Neural cell (in vitro differentiated cells): ENCODE results near the gene BRAF. TPM values are rescaled to one million over a fixed set of nuclear protein-coding genes. Genes with fewer than 3 reads are reported as not detected.

ENCODE experiments used
- H2AFZ ChIP-seq: fragments of 200-600, 300-800 bp; sonication (generic), shearing (Covaris generic); 2 replicates; pipeline ENCODE4 v1.6.0; 2014; ENCODE audit warnings: low read depth, mild to moderate bottlenecking, antibody characterized with exemption, low read length, moderate library complexity
- H3F3A ChIP-seq: fragments of 200-600 bp; shearing (Covaris generic); 2 replicates; pipeline ENCODE4 v1.6.1; 2016; ENCODE audit warnings: mild to moderate bottlenecking, moderate library complexity, mixed read lengths, antibody characterized with exemption, low read length; ENCODE audit not compliant: insufficient read depth, poor library complexity, severe bottlenecking
- H3K27ac ChIP-seq: fragments of 200-600, 300-800 bp; sonication (generic), shearing (Covaris generic); 2 replicates; pipeline ENCODE4 v1.5.1; 2014; ENCODE audit warnings: mild to moderate bottlenecking, low read length, moderate library complexity
- H3K27me3 ChIP-seq: fragments of 300-800, 200-600 bp; sonication (generic), shearing (Covaris generic); 2 replicates; pipeline ENCODE4 v1.6.0; 2014; ENCODE audit warnings: mild to moderate bottlenecking, low read depth, low read length, moderate library complexity; ENCODE audit not compliant: insufficient read depth
- H3K36me3 ChIP-seq: fragments of 300-800, 200-600 bp; sonication (generic), shearing (Covaris generic); 2 replicates; pipeline ENCODE4 v1.5.1; 2014; ENCODE audit warnings: mild to moderate bottlenecking, antibody characterized with exemption, low read length, moderate library complexity; ENCODE audit not compliant: insufficient read depth
- H3K4me2 ChIP-seq: fragments of 300-800, 200-600 bp; sonication (generic), shearing (Covaris generic); 2 replicates; pipeline ENCODE4 v1.6.0; 2014; ENCODE audit warnings: mild to moderate bottlenecking, low read length
- H3K4me3 ChIP-seq: fragments of 300-800, 200-600 bp; sonication (generic), shearing (Covaris generic); 2 replicates; pipeline ENCODE4 v1.5.1; 2014; ENCODE audit warnings: mild to moderate bottlenecking, low read length, moderate library complexity
- H3K79me2 ChIP-seq: fragments of 200-600 bp; shearing (Covaris generic); replicated peaks from 2 replicates; pipeline ENCODE4 v1.6.0; 2014; ENCODE audit warnings: mild to moderate bottlenecking, low read length, moderate library complexity; ENCODE audit not compliant: insufficient read depth
- H3K9ac ChIP-seq: fragments of 300-800, 200-600 bp; sonication (generic), shearing (Covaris generic); 2 replicates; pipeline ENCODE4 v1.6.1; 2016; ENCODE audit warnings: mild to moderate bottlenecking, low read length, mixed read lengths
- H3K9me2 ChIP-seq: fragments of 200-600 bp; shearing (Covaris generic); 2 replicates; pipeline ENCODE4 v1.6.1; 2016; ENCODE audit warnings: mild to moderate bottlenecking, low read length, mixed read lengths; ENCODE audit not compliant: insufficient read depth
- H3K9me3 ChIP-seq: fragments of 200-600, 300-800 bp; sonication (generic), shearing (Covaris generic); 2 replicates; pipeline ENCODE4 v1.6.1; 2016; ENCODE audit warnings: mild to moderate bottlenecking, mixed run types, low read length, moderate library complexity, mixed read lengths
- H4K20me1 ChIP-seq: fragments of 200-600 bp; shearing (Covaris generic); 2 replicates; pipeline ENCODE4 v1.6.1; 2016; ENCODE audit warnings: mild to moderate bottlenecking, mixed run types; ENCODE audit not compliant: insufficient read depth
- EP300 ChIP-seq: fragments of 450-650 bp; conservative IDR thresholded peaks from 2 replicates; pipeline ENCODE4 v1.6.1; 2014; ENCODE audit warnings: antibody characterized with exemption, mild to moderate bottlenecking, moderate library complexity; ENCODE audit not compliant: poor library complexity, severe bottlenecking
- EZH2 ChIP-seq: fragments of 200-600, 300-800 bp; shearing (Covaris generic), sonication (generic); IDR thresholded peaks from 2 replicates; pipeline ENCODE4 v1.6.1; 2014; ENCODE audit warnings: antibody characterized with exemption, low read length, borderline replicate concordance, mild to moderate bottlenecking; ENCODE audit not compliant: insufficient read depth, poor library complexity, severe bottlenecking
- MXI1 ChIP-seq: fragments of 450-650 bp; conservative IDR thresholded peaks from 2 replicates; pipeline ENCODE4 v1.6.1; 2014; ENCODE audit warnings: antibody characterized with exemption, mild to moderate bottlenecking; ENCODE audit not compliant: poor library complexity, severe bottlenecking
- POLR2AphosphoS5 ChIP-seq: IDR thresholded peaks from 2 replicates; pipeline ENCODE4 v1.6.1; 2012
- RAD21 ChIP-seq: fragments of 450-650 bp; conservative IDR thresholded peaks from 2 replicates; pipeline ENCODE4 v1.6.1; 2014; ENCODE audit warnings: antibody characterized with exemption, mild to moderate bottlenecking, moderate library complexity
- SMC3 ChIP-seq: fragments of 450-650 bp; conservative IDR thresholded peaks from 2 replicates; pipeline ENCODE4 v1.6.1; 2014; ENCODE audit warnings: antibody characterized with exemption, mild to moderate bottlenecking, moderate library complexity; ENCODE audit not compliant: poor library complexity
- TAF1 ChIP-seq: IDR thresholded peaks from 2 replicates; pipeline ENCODE4 v1.6.1; 2012; ENCODE audit warnings: low read depth
- polyA plus RNA-seq: library from polyadenylated mRNA; depleted of rRNA; stranded (reverse); fragments of >200 nt; gene quantifications from 2 replicates; pipeline ENCODE4 v1.2.3, GENCODE V29; 2014
- TF ChIP-seq, protein P1 (sequence below): IDR thresholded peaks from 2 replicates; pipeline ENCODE4 v1.6.1; 2012; ENCODE audit warnings: borderline replicate concordance
- TF ChIP-seq, protein P2 (sequence below): fragments of 450-650 bp; IDR thresholded peaks from 2 replicates; pipeline ENCODE4 v1.5.1; 2014; ENCODE audit warnings: antibody characterized with exemption, mild to moderate bottlenecking, moderate library complexity; ENCODE audit not compliant: poor library complexity, severe bottlenecking

BRAF gene
- polyA plus RNA-seq, 1 donor from 2014 or later = 31.7 TPM

DNA sequence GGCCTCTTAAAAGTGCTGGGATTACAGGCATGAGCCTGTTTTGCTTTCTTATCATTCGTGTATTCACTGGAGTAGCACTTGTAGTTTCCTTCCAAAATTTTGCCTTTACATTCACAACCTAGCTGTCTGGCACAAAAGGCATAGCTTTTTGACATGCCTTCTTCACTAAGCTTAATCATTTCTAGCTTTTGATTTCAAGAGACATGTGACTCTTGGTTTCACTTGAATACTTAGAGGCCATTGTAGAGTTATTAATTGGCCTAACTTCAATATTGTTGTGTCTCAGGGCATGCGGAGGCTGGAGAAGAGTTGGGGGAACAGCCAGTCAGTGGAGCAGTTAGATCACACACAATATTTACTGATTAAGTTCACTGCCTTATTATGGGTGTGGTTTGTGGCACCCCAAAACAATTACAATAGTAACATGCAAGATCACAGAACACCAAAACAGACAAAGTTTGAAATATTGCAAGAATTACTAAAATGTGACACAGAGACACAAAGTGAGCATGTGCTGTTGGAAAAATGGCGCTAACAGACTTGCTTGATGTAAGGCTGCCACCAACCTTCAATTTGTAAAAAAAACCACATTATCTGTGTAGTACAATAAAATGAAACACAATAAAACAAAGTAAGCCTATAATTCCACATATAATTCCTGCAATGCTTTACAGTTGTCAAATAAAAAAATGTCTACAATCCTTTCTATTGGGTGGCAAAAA is 43.1 kb downstream of the BRAF start:
- no peak for TF ChIP-seq EP300
- TF ChIP-seq MXI1 = no peak
- TF ChIP-seq POLR2AphosphoS5 = no peak
- TF ChIP-seq, protein P1, sequence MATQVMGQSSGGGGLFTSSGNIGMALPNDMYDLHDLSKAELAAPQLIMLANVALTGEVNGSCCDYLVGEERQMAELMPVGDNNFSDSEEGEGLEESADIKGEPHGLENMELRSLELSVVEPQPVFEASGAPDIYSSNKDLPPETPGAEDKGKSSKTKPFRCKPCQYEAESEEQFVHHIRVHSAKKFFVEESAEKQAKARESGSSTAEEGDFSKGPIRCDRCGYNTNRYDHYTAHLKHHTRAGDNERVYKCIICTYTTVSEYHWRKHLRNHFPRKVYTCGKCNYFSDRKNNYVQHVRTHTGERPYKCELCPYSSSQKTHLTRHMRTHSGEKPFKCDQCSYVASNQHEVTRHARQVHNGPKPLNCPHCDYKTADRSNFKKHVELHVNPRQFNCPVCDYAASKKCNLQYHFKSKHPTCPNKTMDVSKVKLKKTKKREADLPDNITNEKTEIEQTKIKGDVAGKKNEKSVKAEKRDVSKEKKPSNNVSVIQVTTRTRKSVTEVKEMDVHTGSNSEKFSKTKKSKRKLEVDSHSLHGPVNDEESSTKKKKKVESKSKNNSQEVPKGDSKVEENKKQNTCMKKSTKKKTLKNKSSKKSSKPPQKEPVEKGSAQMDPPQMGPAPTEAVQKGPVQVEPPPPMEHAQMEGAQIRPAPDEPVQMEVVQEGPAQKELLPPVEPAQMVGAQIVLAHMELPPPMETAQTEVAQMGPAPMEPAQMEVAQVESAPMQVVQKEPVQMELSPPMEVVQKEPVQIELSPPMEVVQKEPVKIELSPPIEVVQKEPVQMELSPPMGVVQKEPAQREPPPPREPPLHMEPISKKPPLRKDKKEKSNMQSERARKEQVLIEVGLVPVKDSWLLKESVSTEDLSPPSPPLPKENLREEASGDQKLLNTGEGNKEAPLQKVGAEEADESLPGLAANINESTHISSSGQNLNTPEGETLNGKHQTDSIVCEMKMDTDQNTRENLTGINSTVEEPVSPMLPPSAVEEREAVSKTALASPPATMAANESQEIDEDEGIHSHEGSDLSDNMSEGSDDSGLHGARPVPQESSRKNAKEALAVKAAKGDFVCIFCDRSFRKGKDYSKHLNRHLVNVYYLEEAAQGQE = no peak
- no peak for TF ChIP-seq RAD21
- TF ChIP-seq SMC3 = no peak
- TF ChIP-seq TAF1 = no peak
- no peak for TF ChIP-seq EZH2
- TF ChIP-seq, protein P2, sequence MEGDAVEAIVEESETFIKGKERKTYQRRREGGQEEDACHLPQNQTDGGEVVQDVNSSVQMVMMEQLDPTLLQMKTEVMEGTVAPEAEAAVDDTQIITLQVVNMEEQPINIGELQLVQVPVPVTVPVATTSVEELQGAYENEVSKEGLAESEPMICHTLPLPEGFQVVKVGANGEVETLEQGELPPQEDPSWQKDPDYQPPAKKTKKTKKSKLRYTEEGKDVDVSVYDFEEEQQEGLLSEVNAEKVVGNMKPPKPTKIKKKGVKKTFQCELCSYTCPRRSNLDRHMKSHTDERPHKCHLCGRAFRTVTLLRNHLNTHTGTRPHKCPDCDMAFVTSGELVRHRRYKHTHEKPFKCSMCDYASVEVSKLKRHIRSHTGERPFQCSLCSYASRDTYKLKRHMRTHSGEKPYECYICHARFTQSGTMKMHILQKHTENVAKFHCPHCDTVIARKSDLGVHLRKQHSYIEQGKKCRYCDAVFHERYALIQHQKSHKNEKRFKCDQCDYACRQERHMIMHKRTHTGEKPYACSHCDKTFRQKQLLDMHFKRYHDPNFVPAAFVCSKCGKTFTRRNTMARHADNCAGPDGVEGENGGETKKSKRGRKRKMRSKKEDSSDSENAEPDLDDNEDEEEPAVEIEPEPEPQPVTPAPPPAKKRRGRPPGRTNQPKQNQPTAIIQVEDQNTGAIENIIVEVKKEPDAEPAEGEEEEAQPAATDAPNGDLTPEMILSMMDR = no peak
- no peaks in the 10 kb centered on the region for H3K9me3 ChIP-seq
- no peaks in the 10 kb centered on the region for H3F3A ChIP-seq
- H3K9ac ChIP-seq = no peak overlapping the region
- no peak overlapping the region for H3K27ac ChIP-seq
- no peak overlapping the region for H3K4me2 ChIP-seq
- no peaks in the 10 kb centered on the region for H3K27me3 ChIP-seq
- no peak overlapping the region for H2AFZ ChIP-seq
- no peaks in the 10 kb centered on the region for H3K9me2 ChIP-seq
- no peaks in the 10 kb centered on the region for H4K20me1 ChIP-seq
- no peaks in the 10 kb centered on the region for H3K36me3 ChIP-seq
- peaks cover 63% of the 10 kb centered on the region for H3K79me2 ChIP-seq
- no peak overlapping the region for H3K4me3 ChIP-seq

DNA sequence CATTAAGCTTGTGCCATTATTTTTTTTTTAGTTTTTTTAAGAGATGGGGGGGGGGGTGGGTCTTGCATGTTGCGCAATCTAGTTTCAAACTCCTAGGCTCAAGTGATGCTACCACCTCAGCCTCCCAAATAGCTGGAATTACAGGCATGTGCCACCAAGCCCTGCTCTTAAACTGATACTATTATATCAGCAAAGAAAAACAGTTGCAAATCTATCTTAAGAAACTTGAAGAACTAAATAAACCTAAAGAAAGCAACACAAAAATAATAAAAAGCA is 47.5 kb downstream of the BRAF start:
- no peaks in the 10 kb centered on the region for H3F3A ChIP-seq
- H4K20me1 ChIP-seq = no peaks in the 10 kb centered on the region
- no peak overlapping the region for H3K27ac ChIP-seq
- no peaks in the 10 kb centered on the region for H3K27me3 ChIP-seq
- no peaks in the 10 kb centered on the region for H3K36me3 ChIP-seq
- no peak overlapping the region for H3K9ac ChIP-seq
- no peaks in the 10 kb centered on the region for H3K9me2 ChIP-seq
- no peak overlapping the region for H2AFZ ChIP-seq
- no peak overlapping the region for H3K4me3 ChIP-seq
- H3K9me3 ChIP-seq = no peaks in the 10 kb centered on the region
- peaks cover 72% of the 10 kb centered on the region for H3K79me2 ChIP-seq
- no peak overlapping the region for H3K4me2 ChIP-seq
- TF ChIP-seq EP300 (no peak), SMC3 (no peak), RAD21 (no peak), EZH2 (no peak), TAF1 (no peak), POLR2AphosphoS5 (no peak), MXI1 (no peak)
- TF ChIP-seq, protein P1 = no peak
- TF ChIP-seq, protein P2 = no peak
